Measurements from ENCODE around the gene GATA2.

The GATA2 gene

GRCh38 chr3:128524374-128525299, 31.6 kb upstream of the GATA2 start:
- Histone ChIP-seq H3K36me3 (no peaks in the 10 kb centered on the region), H3K9me3 (no peaks in the 10 kb centered on the region), H3K4me3 (ENCODE audit: low read depth, low read length) (no peak overlapping the region), H3K27me3 (no peaks in the 10 kb centered on the region; the same call in 1 of the 2 replicates), H3K4me1 (no peaks in the 10 kb centered on the region; the same call in 1 of the 2 replicates)
- TF ChIP-seq CTCF (IDR thresholded peaks at IDR 0.05; ENCODE audit: low read depth, low read length): no peak
- DNase-seq: no peak

- Histone ChIP-seq H3K27me3 (no peaks in the 10 kb centered on the region; the same call in 1 of the 2 replicates), H3K9me3 (no peaks in the 10 kb centered on the region), H3K4me3 (ENCODE audit: low read depth, low read length) (no peak overlapping the region), H3K4me1 (peaks cover 5% of the 10 kb centered on the region), H3K36me3 (no peaks in the 10 kb centered on the region)
- no peak for TF ChIP-seq CTCF (IDR thresholded peaks at IDR 0.05; ENCODE audit: low read depth, low read length)
- no peak for DNase-seq
These were observed 30.6 kb upstream of the GATA2 start for GRCh38 chr3:128523591-128523990.

GRCh38 chr3:128521715-128522114, 28.7 kb upstream of the GATA2 start:
- Histone ChIP-seq H3K36me3 (no peaks in the 10 kb centered on the region), H3K4me3 (ENCODE audit: low read depth, low read length) (no peak overlapping the region), H3K9me3 (no peaks in the 10 kb centered on the region), H3K4me1 (peaks cover 10% of the 10 kb centered on the region), H3K27me3 (no peaks in the 10 kb centered on the region; the same call in 1 of the 2 replicates)
- DNase-seq: no peak
- no peak for TF ChIP-seq CTCF (IDR thresholded peaks at IDR 0.05; ENCODE audit: low read depth, low read length)

- TF ChIP-seq CTCF (IDR thresholded peaks at IDR 0.05; ENCODE audit: low read depth, low read length): no peak
- Histone ChIP-seq H3K4me1 (peaks cover 10% of the 10 kb centered on the region), H3K27me3 (no peaks in the 10 kb centered on the region), H3K4me3 (ENCODE audit: low read depth, low read length) (no peak overlapping the region), H3K36me3 (no peaks in the 10 kb centered on the region), H3K9me3 (no peaks in the 10 kb centered on the region)
- DNase-seq: no peak
These were observed 25.8 kb upstream of the GATA2 start for GRCh38 chr3:128518587-128519490.

- H3K36me3 ChIP-seq: no peaks in the 10 kb centered on the region
- H3K9me3 ChIP-seq: no peaks in the 10 kb centered on the region
- DNase-seq: no peak
- H3K4me1 ChIP-seq: peaks cover 10% of the 10 kb centered on the region
- no peak for TF ChIP-seq CTCF (IDR thresholded peaks at IDR 0.05; ENCODE audit: low read depth, low read length)
- H3K4me3 ChIP-seq (ENCODE audit: low read depth, low read length): no peak overlapping the region
- H3K27me3 ChIP-seq: no peaks in the 10 kb centered on the region
These were observed 24.6 kb upstream of the GATA2 start for GRCh38 chr3:128517648-128518047.
